Liver (tissue), 9 donors: Measurements from ENCODE around the gene NELFCD. TPM values are rescaled to one million over a fixed set of nuclear protein-coding genes. Genes with fewer than 3 reads are reported as not detected.

Experiments
- DNase-seq: peaks from one replicate; pipeline ENCODE4 v3.0.0-alpha.2; 2017; ENCODE audit warnings: low spot score
- H3K27ac ChIP-seq, 2 donors: one replicate each; pipeline ENCODE4 v1.7.0; 2013; ENCODE audit warnings: inconsistent platforms in 2 of 2, low read length in 2 of 2, control low read depth in 1 of 2, low read depth in 1 of 2, mild to moderate bottlenecking in 1 of 2
- H3K27me3 ChIP-seq, 4 donors: one replicate each; pipeline versions ENCODE4 v1.6.1 to v1.7.0; 2013; ENCODE audit warnings: low read length in 3 of 4, inconsistent platforms in 1 of 4, mild to moderate bottlenecking in 1 of 4, moderate library complexity in 1 of 4; ENCODE audit not compliant: control insufficient read depth in 4 of 4, insufficient read depth in 4 of 4
- H3K36me3 ChIP-seq, 4 donors: one replicate each; pipeline versions ENCODE4 v1.6.1 to v1.7.0; 2013; ENCODE audit warnings: low read length in 3 of 4, mild to moderate bottlenecking in 3 of 4, low read depth in 1 of 4, moderate library complexity in 1 of 4; ENCODE audit not compliant: control insufficient read depth in 4 of 4, insufficient read depth in 3 of 4
- H3K4me1 ChIP-seq, 4 donors: one replicate each; pipeline versions ENCODE4 v1.6.1 to v1.7.0; 2013; ENCODE audit warnings: low read length in 3 of 4, mild to moderate bottlenecking in 3 of 4, moderate library complexity in 1 of 4; ENCODE audit not compliant: control insufficient read depth in 4 of 4, insufficient read depth in 4 of 4
- H3K4me3 ChIP-seq, 3 donors: one replicate each; pipeline versions ENCODE4 v1.6.1 to v1.7.0; 2013; ENCODE audit warnings: low read length in 3 of 3, control low read depth in 1 of 3, low read depth in 1 of 3, mild to moderate bottlenecking in 1 of 3
- H3K9ac ChIP-seq, 2 donors: one replicate each; pipeline ENCODE4 v1.7.0; 2013; ENCODE audit warnings: low read length in 2 of 2, mild to moderate bottlenecking in 2 of 2, moderate library complexity in 2 of 2, control low read depth in 1 of 2, low read depth in 1 of 2
- H3K9me3 ChIP-seq, 4 donors: one replicate each; pipeline versions ENCODE4 v1.6.1 to v1.7.0; 2013; ENCODE audit warnings: low read length in 3 of 4; ENCODE audit not compliant: control insufficient read depth in 4 of 4
- EGR1 ChIP-seq, 2 donors: IDR thresholded peaks; 2 replicates each; pipeline ENCODE4 v1.6.1; 2016 to 2018; ENCODE audit warnings: antibody characterized with exemption in 2 of 2, low read depth in 2 of 2
- FOXA1 ChIP-seq: IDR thresholded peaks from 2 replicates; pipeline ENCODE4 v1.6.1; 2016; ENCODE audit warnings: antibody characterized with exemption
- FOXA2 ChIP-seq: IDR thresholded peaks from 2 replicates; pipeline ENCODE4 v1.6.1; 2016; ENCODE audit warnings: antibody characterized with exemption
- GABPA ChIP-seq, 2 donors: IDR thresholded peaks in 1 of 2; conservative IDR thresholded peaks in 1 of 2; 2 replicates each; pipeline ENCODE4 v1.6.1; 2016; ENCODE audit warnings: antibody characterized with exemption in 2 of 2, mild to moderate bottlenecking in 1 of 2, moderate library complexity in 1 of 2
- HNF4A ChIP-seq, 2 donors: conservative IDR thresholded peaks; 2 replicates each; pipeline ENCODE4 v1.6.1; 2016; ENCODE audit warnings: antibody characterized with exemption in 2 of 2, mild to moderate bottlenecking in 2 of 2
- HNF4G ChIP-seq: IDR thresholded peaks from 2 replicates; pipeline ENCODE4 v1.6.1; 2016; ENCODE audit warnings: antibody characterized with exemption
- JUND ChIP-seq, 2 donors: IDR thresholded peaks; 2 replicates each; pipeline ENCODE4 v1.6.1; 2016; ENCODE audit warnings: antibody characterized with exemption in 2 of 2
- NR2F2 ChIP-seq: IDR thresholded peaks from 2 replicates; pipeline ENCODE4 v1.6.1; 2016; ENCODE audit warnings: antibody characterized with exemption
- RAD21 ChIP-seq, 2 donors: IDR thresholded peaks; 2 replicates each; pipeline ENCODE4 v1.6.1; 2016; ENCODE audit warnings: antibody characterized with exemption in 2 of 2, mild to moderate bottlenecking in 2 of 2
- RXRA ChIP-seq, 2 donors: IDR thresholded peaks; 2 replicates each; pipeline ENCODE4 v1.6.1; 2017 to 2018; ENCODE audit warnings: antibody characterized with exemption in 2 of 2, mild to moderate bottlenecking in 1 of 2
- SP1 ChIP-seq: IDR thresholded peaks from 2 replicates; pipeline ENCODE4 v1.6.1; 2018; ENCODE audit warnings: antibody characterized with exemption, mild to moderate bottlenecking
- TAF1 ChIP-seq: conservative IDR thresholded peaks from 2 replicates; pipeline ENCODE4 v1.6.1; 2016; ENCODE audit warnings: antibody characterized with exemption, mild to moderate bottlenecking
- YY1 ChIP-seq: IDR thresholded peaks from 2 replicates; pipeline ENCODE4 v1.6.1; 2016; ENCODE audit warnings: antibody characterized with exemption, mild to moderate bottlenecking
- WGBS: extraction: QIAGEN DNeasy Blood & Tissue Kit; methylation state at CpG from one replicate; pipeline ENCODE4 v1.1.7; 2013; 5-methylcytosine and 5-hydroxymethylcytosine counted together
- polyA plus RNA-seq, 2 donors: library from polyadenylated mRNA; stranded (reverse) in 1 of 2; unstranded in 1 of 2; fragments of 200-250 nt in 1 of 2; fragments of >200 nt in 1 of 2; fragmentation: Nextera tagmentation in 1 of 2; extraction: Ambion mirVana in 1 of 2; gene quantifications; one replicate each; pipeline versions ENCODE4 v1.2.1 to v1.2.3, GENCODE V29; 2013 to 2015
- total RNA-seq, 2 donors: library from RNA; depleted of rRNA; stranded (reverse); fragments of >200 nt; gene quantifications; one replicate each; pipeline ENCODE4 v1.2.3, GENCODE V29; 2014
- TF ChIP-seq, protein P1 (sequence below): IDR thresholded peaks from 2 replicates; pipeline ENCODE4 v1.6.1; 2016; ENCODE audit warnings: antibody characterized with exemption
- TF ChIP-seq, protein P2 (sequence below): IDR thresholded peaks from 2 replicates; pipeline ENCODE4 v1.6.1; 2016; ENCODE audit warnings: antibody characterized with exemption, mild to moderate bottlenecking
- TF ChIP-seq, protein P3 (sequence below): IDR thresholded peaks from 2 replicates; pipeline ENCODE4 v1.6.1; 2016; ENCODE audit warnings: antibody characterized with exemption
- TF ChIP-seq, protein P4 (sequence below): IDR thresholded peaks from 2 replicates; pipeline ENCODE4 v1.6.1; 2016; ENCODE audit warnings: antibody characterized with exemption
- donor health status: healthy.
- donor health status: healthy.
- donor health status: healthy.
- donor health status: healthy.
- donor health status: healthy.

Gene NELFCD
- total and polyA plus RNA-seq, 4 donors = 28.1 to 39.8 (median 37.0) TPM

DNA sequence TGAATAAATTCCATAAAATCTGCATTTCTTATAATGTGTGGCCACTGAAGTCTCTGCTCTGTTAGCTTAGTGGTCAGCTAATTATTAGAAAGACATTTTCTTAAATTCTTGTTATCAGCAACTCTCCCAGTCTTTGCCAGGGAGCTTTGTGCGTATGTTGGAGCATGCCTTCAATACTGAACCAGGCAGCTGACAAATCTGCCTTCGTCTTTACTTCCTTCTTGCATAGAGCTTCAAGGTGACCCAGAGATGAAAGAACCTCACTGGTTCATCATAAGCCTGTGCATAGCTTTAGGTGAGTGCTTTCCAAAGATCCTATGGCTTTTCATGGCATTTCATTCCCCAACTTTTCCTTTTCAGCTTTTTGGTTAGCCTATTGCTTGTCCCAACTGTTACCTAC lies 43.0 kb upstream of the NELFCD start (continued):
- TF ChIP-seq NR2F2 (no peak), SP1 (no peak)

DNA sequence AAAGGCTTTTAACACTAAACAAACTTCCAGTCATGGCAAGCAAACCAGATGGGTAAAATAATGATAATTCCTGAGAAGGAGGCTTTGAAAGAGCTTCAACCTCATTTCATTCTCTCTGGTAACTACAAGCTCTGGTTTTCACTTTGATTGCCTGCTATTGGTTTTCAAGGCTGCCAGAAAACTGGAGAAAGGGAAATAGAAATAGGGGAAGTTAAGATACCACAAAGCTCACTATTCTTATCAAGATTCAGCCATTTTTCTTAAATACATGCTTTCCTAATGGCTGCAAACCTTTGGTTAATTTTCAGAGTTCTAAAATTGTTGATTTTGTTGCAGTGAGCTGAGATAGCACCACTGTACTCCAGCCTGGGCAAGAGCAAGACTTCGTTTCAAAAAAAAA lies 42.5 kb upstream of the NELFCD start:
- DNase-seq = no peak
- no peak overlapping the region for H3K27ac ChIP-seq
- WGBS = 65% methylated on average over 1 of the region's 1 CpG
- H3K27me3 ChIP-seq = no peaks in the 10 kb centered on the region
- TF ChIP-seq HNF4G (no peak), FOXA2 (no peak), JUND (IDR thresholded peaks at IDR 0.05) (no peak)
- no peaks in the 10 kb centered on the region for H3K36me3 ChIP-seq
- no peaks in the 10 kb centered on the region for H3K9me3 ChIP-seq
- H3K9ac ChIP-seq = no peak overlapping the region
- no peak overlapping the region for H3K4me3 ChIP-seq
- no peaks in the 10 kb centered on the region for H3K4me1 ChIP-seq

DNA sequence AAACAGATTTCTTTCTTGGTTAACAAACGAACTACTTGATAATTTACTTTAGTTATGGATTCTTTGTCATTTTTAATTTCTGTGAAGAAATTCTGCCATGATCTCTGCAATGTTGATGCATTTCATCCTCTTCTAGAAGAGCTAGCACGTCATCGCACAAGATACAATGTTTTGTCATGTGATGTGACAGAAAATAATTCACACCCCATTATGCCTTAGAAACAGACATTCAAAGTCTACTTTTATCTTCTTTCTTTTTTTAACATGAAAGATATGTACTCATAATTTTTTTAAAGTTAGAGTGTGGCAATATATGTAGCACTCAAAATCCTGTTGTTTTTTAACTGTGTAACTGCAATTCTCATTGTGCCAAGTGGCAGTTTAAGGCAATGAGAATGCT lies 39.6 kb upstream of the NELFCD start:
- no peaks in the 10 kb centered on the region for H3K9me3 ChIP-seq
- H3K4me3 ChIP-seq = no peak overlapping the region
- H3K4me1 ChIP-seq = no peaks in the 10 kb centered on the region
- TF ChIP-seq TAF1 = no peak
- TF ChIP-seq FOXA2 = no peak
- no peak for TF ChIP-seq NR2F2
- no peak overlapping the region for H3K27ac ChIP-seq
- WGBS = 74% methylated on average over 3 of the region's 3 CpGs
- H3K36me3 ChIP-seq = no peaks in the 10 kb centered on the region
- H3K9ac ChIP-seq = no peak overlapping the region
- no peak for DNase-seq
- H3K27me3 ChIP-seq = no peaks in the 10 kb centered on the region

DNA sequence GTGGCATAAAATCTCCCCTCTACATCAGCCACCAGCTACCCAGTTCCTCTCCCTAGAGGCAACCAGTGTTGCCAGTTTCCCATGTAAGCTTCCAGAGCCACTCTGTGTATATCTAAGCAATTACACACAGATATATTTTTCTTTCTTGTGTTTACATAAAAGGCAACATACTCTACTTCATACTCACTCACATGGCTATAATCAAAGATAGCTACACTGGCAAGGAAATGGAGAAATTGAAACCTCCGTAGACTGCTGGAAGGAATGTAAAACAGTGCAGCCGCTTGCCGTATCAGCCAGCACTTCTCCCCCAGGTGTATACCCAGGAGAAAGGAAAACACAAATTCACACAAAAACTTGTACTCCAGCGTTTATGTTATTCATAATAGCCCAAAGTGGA lies 38.5 kb upstream of the NELFCD start:
- WGBS = 77% methylated on average over 4 of the region's 4 CpGs
- no peaks in the 10 kb centered on the region for H3K36me3 ChIP-seq
- no peaks in the 10 kb centered on the region for H3K4me1 ChIP-seq
- H3K27me3 ChIP-seq = no peaks in the 10 kb centered on the region
- no peak for DNase-seq
- H3K9ac ChIP-seq = no peak overlapping the region
- H3K4me3 ChIP-seq = no peak overlapping the region
- no peak overlapping the region for H3K27ac ChIP-seq
- no peaks in the 10 kb centered on the region for H3K9me3 ChIP-seq
- TF ChIP-seq, protein P1, sequence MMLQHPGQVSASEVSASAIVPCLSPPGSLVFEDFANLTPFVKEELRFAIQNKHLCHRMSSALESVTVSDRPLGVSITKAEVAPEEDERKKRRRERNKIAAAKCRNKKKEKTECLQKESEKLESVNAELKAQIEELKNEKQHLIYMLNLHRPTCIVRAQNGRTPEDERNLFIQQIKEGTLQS = no peak
- TF ChIP-seq, protein P2, sequence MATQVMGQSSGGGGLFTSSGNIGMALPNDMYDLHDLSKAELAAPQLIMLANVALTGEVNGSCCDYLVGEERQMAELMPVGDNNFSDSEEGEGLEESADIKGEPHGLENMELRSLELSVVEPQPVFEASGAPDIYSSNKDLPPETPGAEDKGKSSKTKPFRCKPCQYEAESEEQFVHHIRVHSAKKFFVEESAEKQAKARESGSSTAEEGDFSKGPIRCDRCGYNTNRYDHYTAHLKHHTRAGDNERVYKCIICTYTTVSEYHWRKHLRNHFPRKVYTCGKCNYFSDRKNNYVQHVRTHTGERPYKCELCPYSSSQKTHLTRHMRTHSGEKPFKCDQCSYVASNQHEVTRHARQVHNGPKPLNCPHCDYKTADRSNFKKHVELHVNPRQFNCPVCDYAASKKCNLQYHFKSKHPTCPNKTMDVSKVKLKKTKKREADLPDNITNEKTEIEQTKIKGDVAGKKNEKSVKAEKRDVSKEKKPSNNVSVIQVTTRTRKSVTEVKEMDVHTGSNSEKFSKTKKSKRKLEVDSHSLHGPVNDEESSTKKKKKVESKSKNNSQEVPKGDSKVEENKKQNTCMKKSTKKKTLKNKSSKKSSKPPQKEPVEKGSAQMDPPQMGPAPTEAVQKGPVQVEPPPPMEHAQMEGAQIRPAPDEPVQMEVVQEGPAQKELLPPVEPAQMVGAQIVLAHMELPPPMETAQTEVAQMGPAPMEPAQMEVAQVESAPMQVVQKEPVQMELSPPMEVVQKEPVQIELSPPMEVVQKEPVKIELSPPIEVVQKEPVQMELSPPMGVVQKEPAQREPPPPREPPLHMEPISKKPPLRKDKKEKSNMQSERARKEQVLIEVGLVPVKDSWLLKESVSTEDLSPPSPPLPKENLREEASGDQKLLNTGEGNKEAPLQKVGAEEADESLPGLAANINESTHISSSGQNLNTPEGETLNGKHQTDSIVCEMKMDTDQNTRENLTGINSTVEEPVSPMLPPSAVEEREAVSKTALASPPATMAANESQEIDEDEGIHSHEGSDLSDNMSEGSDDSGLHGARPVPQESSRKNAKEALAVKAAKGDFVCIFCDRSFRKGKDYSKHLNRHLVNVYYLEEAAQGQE = no peak
- TF ChIP-seq SP1 = no peak
- no peak for TF ChIP-seq JUND (IDR thresholded peaks at IDR 0.05)
- TF ChIP-seq, protein P3, sequence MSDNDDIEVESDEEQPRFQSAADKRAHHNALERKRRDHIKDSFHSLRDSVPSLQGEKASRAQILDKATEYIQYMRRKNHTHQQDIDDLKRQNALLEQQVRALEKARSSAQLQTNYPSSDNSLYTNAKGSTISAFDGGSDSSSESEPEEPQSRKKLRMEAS = no peak
- no peak for TF ChIP-seq RXRA (IDR thresholded peaks at IDR 0.05)
- no peak for TF ChIP-seq RAD21 (IDR thresholded peaks at IDR 0.05)
- no peak for TF ChIP-seq HNF4A (conservative IDR thresholded peaks at IDR 0.05)
- TF ChIP-seq NR2F2 = no peak
- no peak for TF ChIP-seq FOXA1
- TF ChIP-seq TAF1 = no peak
- no peak for TF ChIP-seq HNF4G
- TF ChIP-seq YY1 = no peak
- TF ChIP-seq EGR1 (IDR thresholded peaks at IDR 0.05; ENCODE audit: low read depth in 2 of 2) = no peak
- no peak for TF ChIP-seq GABPA (IDR thresholded peaks at IDR 0.05 in 1 of 2, conservative IDR thresholded peaks at IDR 0.05 in 1 of 2)
- TF ChIP-seq FOXA2 = no peak
- TF ChIP-seq, protein P4, sequence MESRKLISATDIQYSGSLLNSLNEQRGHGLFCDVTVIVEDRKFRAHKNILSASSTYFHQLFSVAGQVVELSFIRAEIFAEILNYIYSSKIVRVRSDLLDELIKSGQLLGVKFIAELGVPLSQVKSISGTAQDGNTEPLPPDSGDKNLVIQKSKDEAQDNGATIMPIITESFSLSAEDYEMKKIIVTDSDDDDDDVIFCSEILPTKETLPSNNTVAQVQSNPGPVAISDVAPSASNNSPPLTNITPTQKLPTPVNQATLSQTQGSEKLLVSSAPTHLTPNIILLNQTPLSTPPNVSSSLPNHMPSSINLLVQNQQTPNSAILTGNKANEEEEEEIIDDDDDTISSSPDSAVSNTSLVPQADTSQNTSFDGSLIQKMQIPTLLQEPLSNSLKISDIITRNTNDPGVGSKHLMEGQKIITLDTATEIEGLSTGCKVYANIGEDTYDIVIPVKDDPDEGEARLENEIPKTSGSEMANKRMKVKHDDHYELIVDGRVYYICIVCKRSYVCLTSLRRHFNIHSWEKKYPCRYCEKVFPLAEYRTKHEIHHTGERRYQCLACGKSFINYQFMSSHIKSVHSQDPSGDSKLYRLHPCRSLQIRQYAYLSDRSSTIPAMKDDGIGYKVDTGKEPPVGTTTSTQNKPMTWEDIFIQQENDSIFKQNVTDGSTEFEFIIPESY = no peak
